OCI-LY7 (cell line): ENCODE measurements around the gene IQSEC1. TPM values are rescaled to one million over a fixed set of nuclear protein-coding genes. Genes with fewer than 3 reads are reported as not detected.

Experiments
- BruUV-seq: library from RNA; stranded (reverse); fragments of 400-500 nt; replicated peaks from 2 replicates; lab custom pipeline; 2021; lab: Mats Ljungman, UMichigan
- CTCF ChIA-PET: fragments of 300-600 bp; sonication (Branson Sonifier 250); formaldehyde crosslinking; loops from one replicate; lab custom pipeline; 2022; ENCODE audit warnings: antibody characterized with exemption; ENCODE audit not compliant: unreplicated experiment; lab: Charles Lee
- POLR2A ChIA-PET: fragments of 300-600 bp; sonication (Branson Sonifier 250); formaldehyde crosslinking; loops from one replicate; lab custom pipeline; 2022; ENCODE audit warnings: antibody characterized with exemption; lab: Charles Lee
- DNase-seq: peaks from one replicate; pipeline ENCODE4 v3.0.0-alpha.2; 2015; ENCODE audit warnings: low spot score
- H2AFZ ChIP-seq: fragments of 200-600 bp; sonication (generic), shearing (Covaris generic); 2 replicates; pipeline ENCODE4 v1.6.1; 2014; ENCODE audit warnings: mild to moderate bottlenecking, antibody characterized with exemption, low read length, moderate library complexity
- H3K27ac ChIP-seq: fragments of 200-600 bp; sonication (generic); 2 replicates; pipeline ENCODE4 v1.5.1; 2014; ENCODE audit warnings: mixed run types, low read depth, mild to moderate bottlenecking, moderate library complexity, low read length, inconsistent platforms; ENCODE audit not compliant: poor library complexity, severe bottlenecking
- H3K36me3 ChIP-seq: fragments of 200-600 bp; sonication (generic); 2 replicates; pipeline ENCODE4 v1.6.1; 2014; ENCODE audit warnings: mild to moderate bottlenecking, antibody characterized with exemption, low read length, moderate library complexity, mixed read lengths; ENCODE audit not compliant: insufficient read depth
- H3K4me1 ChIP-seq: fragments of 200-600 bp; sonication (generic); 2 replicates; pipeline ENCODE4 v1.5.1; 2014; ENCODE audit warnings: mild to moderate bottlenecking, low read length; ENCODE audit not compliant: insufficient read depth, poor library complexity, severe bottlenecking
- H3K4me2 ChIP-seq: fragments of 200-600 bp; sonication (generic); 2 replicates; pipeline ENCODE4 v1.6.1; 2014; ENCODE audit warnings: mild to moderate bottlenecking, low read length
- H3K4me3 ChIP-seq: fragments of 200-600 bp; sonication (generic); 2 replicates; pipeline ENCODE4 v1.5.1; 2014; ENCODE audit warnings: mild to moderate bottlenecking, low read depth, low read length; ENCODE audit not compliant: poor library complexity, severe bottlenecking
- H3K79me2 ChIP-seq: fragments of 200-600 bp; sonication (generic); 2 replicates; pipeline ENCODE4 v1.6.1; 2016; ENCODE audit warnings: low read depth, mild to moderate bottlenecking, low read length, moderate library complexity, mixed read lengths; ENCODE audit not compliant: insufficient read depth
- H3K9me2 ChIP-seq: fragments of 200-600 bp; sonication (generic); 2 replicates; pipeline ENCODE4 v1.6.1; 2016; ENCODE audit warnings: mild to moderate bottlenecking, low read length, mixed read lengths; ENCODE audit not compliant: insufficient read depth
- H3K9me3 ChIP-seq: fragments of 200-600 bp; sonication (generic); 2 replicates; pipeline ENCODE4 v1.6.1; 2014; ENCODE audit warnings: mild to moderate bottlenecking, mixed run types, low read length, mixed read lengths
- H4K20me1 ChIP-seq: fragments of 200-600 bp; sonication (generic); 2 replicates; pipeline ENCODE4 v1.6.1; 2014; ENCODE audit warnings: mild to moderate bottlenecking, antibody characterized with exemption, low read length, moderate library complexity, mixed read lengths; ENCODE audit not compliant: insufficient read depth
- CTCF ChIP-seq: fragments of 200-600 bp; sonication (generic); conservative IDR thresholded peaks from 2 replicates; pipeline ENCODE4 v1.5.1; 2014; ENCODE audit warnings: mild to moderate bottlenecking, antibody characterized with exemption, low read length, moderate library complexity, mixed read lengths
- EZH2phosphoT487 ChIP-seq: fragments of 200-600 bp; sonication (generic); IDR thresholded peaks from 2 replicates; pipeline ENCODE4 v1.6.1; 2018; ENCODE audit warnings: low read depth, borderline replicate concordance, mild to moderate bottlenecking, mixed run types, antibody characterized with exemption, low read length, moderate library complexity, mixed read lengths
- intact Hi-C: fragments of 100-400 bp; cut with micrococcal nuclease; formaldehyde crosslinking; loops from one replicate; pipeline ENCODE4 v1.10.0; 2022; ENCODE audit not compliant: unreplicated experiment
- total RNA-seq, 2 experiments: library from RNA; depleted of rRNA in 1 of 2; stranded (reverse); fragments of >200 nt in 1 of 2; shearing (Covaris generic) in 1 of 2; gene quantifications; 2 replicates each; pipeline ENCODE4 v1.2.3, GENCODE V29; 2014 to 2022

Gene IQSEC1
- total RNA-seq, 2 experiments from 2014 or later: 25.2 to 70.1 TPM

GRCh38 chr3:12903881-12904280, 169.3 kb downstream of the IQSEC1 start:
- H3K4me1 ChIP-seq: peaks cover 12% of the 10 kb centered on the region
- ChIA-PET CTCF (no interaction called here), POLR2A (no interaction called here)
- no peaks in the 10 kb centered on the region for H3K9me3 ChIP-seq
- H3K4me3 ChIP-seq: no peak overlapping the region
- no peaks in the 10 kb centered on the region for H4K20me1 ChIP-seq
- TF ChIP-seq CTCF: no peak
- no peak for TF ChIP-seq EZH2phosphoT487
- H3K4me2 ChIP-seq: no peak overlapping the region
- no peak for DNase-seq
- intact Hi-C loops: loop anchor here (5.0 kb wide), 1 partner anchor 78 kb away; no protein-coding TSS in a partner anchor
- no peak overlapping the region for H3K27ac ChIP-seq
- no peaks in the 10 kb centered on the region for H3K79me2 ChIP-seq
- H3K9me2 ChIP-seq: no peaks in the 10 kb centered on the region
- peaks cover 67% of the 10 kb centered on the region for H3K36me3 ChIP-seq
- no TSS peak for BruUV-seq
- H2AFZ ChIP-seq: no peak overlapping the region

- no TSS peak for BruUV-seq
- Histone ChIP-seq H4K20me1 (no peaks in the 10 kb centered on the region), H3K4me3 (no peak overlapping the region), H3K9me3 (no peaks in the 10 kb centered on the region), H3K9me2 (no peaks in the 10 kb centered on the region), H2AFZ (no peak overlapping the region), H3K27ac (no peak overlapping the region), H3K79me2 (no peaks in the 10 kb centered on the region), H3K4me2 (no peak overlapping the region), H3K4me1 (peaks cover 12% of the 10 kb centered on the region), H3K36me3 (peaks cover 61% of the 10 kb centered on the region)
- no peak for DNase-seq
- ChIA-PET CTCF (no interaction called here), POLR2A (no interaction called here)
- no peak for TF ChIP-seq EZH2phosphoT487
- no peak for TF ChIP-seq CTCF
- intact Hi-C loops: loop anchor here (5.0 kb wide), 1 partner anchor 79 kb away; no protein-coding TSS in a partner anchor
Observed at GRCh38 chr3:12903000-12903800, 170.0 kb downstream of the IQSEC1 start.
